Stomach smooth muscle (tissue), 2 donors: ENCODE data around the gene MLC1.

ENCODE experiments used
- H3K27ac ChIP-seq: one replicate; pipeline ENCODE4 v1.7.0; 2013; ENCODE audit warnings: mild to moderate bottlenecking, low read length, inconsistent platforms
- H3K27me3 ChIP-seq, 2 donors: one replicate each; pipeline ENCODE4 v1.7.0; 2013; ENCODE audit warnings: low read length in 2 of 2; ENCODE audit not compliant: insufficient read depth in 2 of 2, control insufficient read depth in 1 of 2
- H3K36me3 ChIP-seq, 2 donors: one replicate each; pipeline ENCODE4 v1.7.0; 2013; ENCODE audit warnings: low read length in 2 of 2; ENCODE audit not compliant: control insufficient read depth in 2 of 2, insufficient read depth in 2 of 2
- H3K4me1 ChIP-seq: one replicate; pipeline ENCODE4 v1.7.0; 2013; ENCODE audit warnings: low read length; ENCODE audit not compliant: control insufficient read depth, insufficient read depth
- H3K4me3 ChIP-seq, 2 donors: one replicate each; pipeline ENCODE4 v1.7.0; 2013; ENCODE audit warnings: low read length in 2 of 2
- H3K9ac ChIP-seq, 2 donors: one replicate each; pipeline ENCODE4 v1.7.0; 2013; ENCODE audit warnings: low read length in 2 of 2, mild to moderate bottlenecking in 1 of 2
- H3K9me3 ChIP-seq, 2 donors: one replicate each; pipeline ENCODE4 v1.7.0; 2013; ENCODE audit warnings: low read length in 2 of 2; ENCODE audit not compliant: control insufficient read depth in 2 of 2
- donor health status: healthy.
- donor health status: Pancreatic carcinoma.

Gene MLC1

GRCh38 chr22:50011447-50012210 is 73.6 kb downstream of the MLC1 start:
- peaks cover 35 to 64% of the 10 kb centered on the region in 2 donors for H3K27me3 ChIP-seq
- no peak overlapping the region for H3K4me3 ChIP-seq
- H3K36me3 ChIP-seq = no peaks in the 10 kb centered on the region
- H3K4me1 ChIP-seq = peaks cover 6% of the 10 kb centered on the region
- no peak overlapping the region for H3K9ac ChIP-seq
- H3K9me3 ChIP-seq = no peaks in the 10 kb centered on the region
- no peak overlapping the region for H3K27ac ChIP-seq

- peaks cover 6% of the 10 kb centered on the region for H3K4me1 ChIP-seq
- no peak overlapping the region for H3K4me3 ChIP-seq
- H3K9ac ChIP-seq = no peak overlapping the region
- H3K27me3 ChIP-seq = peaks cover 32 to 56% of the 10 kb centered on the region in 2 donors
- no peak overlapping the region for H3K27ac ChIP-seq
- H3K36me3 ChIP-seq = no peaks in the 10 kb centered on the region
- H3K9me3 ChIP-seq = no peaks in the 10 kb centered on the region
Measured at GRCh38 chr22:50010676-50011446, 74.4 kb downstream of the MLC1 start.

DNA sequence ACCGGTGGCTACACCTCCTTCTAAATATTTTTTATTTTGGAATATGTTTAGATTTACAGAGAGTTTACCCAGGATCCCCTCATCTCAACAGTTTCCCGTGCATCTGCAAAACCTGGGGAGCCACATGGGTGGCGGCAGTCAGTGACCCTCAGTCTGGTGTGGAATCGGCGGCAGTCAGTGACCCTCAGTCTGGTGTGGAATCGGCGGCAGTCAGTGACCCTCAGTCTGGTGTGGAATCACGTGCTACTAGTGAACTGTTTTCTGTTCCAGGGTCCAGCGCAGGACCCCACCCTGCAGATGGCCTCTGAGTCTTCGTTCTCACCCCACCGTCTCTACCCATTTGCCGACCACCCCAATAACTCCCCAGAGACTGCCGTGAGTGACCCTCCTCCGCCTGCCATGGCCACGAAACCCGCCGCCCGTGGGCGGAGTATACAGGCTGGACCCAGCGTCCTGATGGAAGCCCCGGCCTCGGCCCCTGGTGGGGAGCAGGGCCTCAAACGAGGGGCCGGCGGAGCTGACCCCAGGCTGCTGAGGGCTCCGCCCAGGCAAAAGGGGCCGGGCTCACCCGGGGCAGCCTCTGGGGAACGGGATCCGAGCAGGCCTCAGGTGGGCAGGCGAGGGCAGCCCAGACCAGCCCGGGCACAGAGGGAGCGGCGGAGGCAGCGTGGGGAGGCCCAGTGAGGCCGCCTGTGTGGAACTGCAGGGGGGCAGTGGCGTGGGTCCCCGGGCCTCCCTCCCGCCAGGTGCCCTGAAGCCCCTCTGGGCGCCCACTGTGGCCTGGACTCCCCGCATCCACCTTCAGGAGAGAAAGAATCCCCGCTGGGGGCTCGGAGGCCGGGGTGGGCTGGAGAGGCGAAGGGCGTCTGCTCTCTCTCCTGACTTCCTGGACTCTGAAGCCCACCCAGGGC is 75.2 kb downstream of the MLC1 start:
- H3K4me1 ChIP-seq = peaks cover 5% of the 10 kb centered on the region
- no peak overlapping the region for H3K4me3 ChIP-seq
- no peak overlapping the region for H3K27ac ChIP-seq
- H3K9ac ChIP-seq = no peak overlapping the region
- no peaks in the 10 kb centered on the region for H3K36me3 ChIP-seq
- H3K9me3 ChIP-seq = no peaks in the 10 kb centered on the region
- H3K27me3 ChIP-seq = peaks cover 31 to 51% of the 10 kb centered on the region in 2 donors
